ENCODE measurements around the gene PDIA2. TPM values are rescaled to one million over a fixed set of nuclear protein-coding genes. Genes with fewer than 3 reads are reported as not detected.

Gene PDIA2
- total RNA-seq, 2 donors from 2014 or later: not detected

- Mint-ChIP-seq H3K27ac (no peak overlapping the region), H3K36me3 (no peaks in the 10 kb centered on the region)
- no peak for ATAC-seq
Observed at GRCh38 chr16:272633-273546, 10.1 kb upstream of the PDIA2 start.

GRCh38 chr16:273547-274421 is 9.2 kb upstream of the PDIA2 start:
- H3K9me3 Mint-ChIP-seq: no peaks in the 10 kb centered on the region
- ATAC-seq (no peak), DNase-seq (ENCODE audit: low spot score in 2 of 2) (no peak)
- H3K27ac Mint-ChIP-seq: no peak overlapping the region
- no peaks in the 10 kb centered on the region for H3K36me3 Mint-ChIP-seq

More at GRCh38 chr16:272633-273546, 10.1 kb upstream of the PDIA2 start:
- DNase-seq (ENCODE audit: low spot score in 2 of 2): no peak
- peaks cover 0 to 2% of the 10 kb centered on the region in 2 donors for H3K9me3 Mint-ChIP-seq

GRCh38 chr16:275041-275641 is 7.8 kb upstream of the PDIA2 start:
- H3K9me3 Mint-ChIP-seq: no peaks in the 10 kb centered on the region
- H3K36me3 Mint-ChIP-seq: no peaks in the 10 kb centered on the region
- no peak overlapping the region for H3K27ac Mint-ChIP-seq
- ATAC-seq (peak in 1 of 2 donors; percentile 38), DNase-seq (ENCODE audit: low spot score in 2 of 2) (peak in 1 of 2 donors; percentile 26)

GRCh38 chr16:275786-276232 is 7.2 kb upstream of the PDIA2 start, which contains the start of gene RGS11:
RGS11 (minus strand) TSS chr16:275944; CDS start chr16:275911, 33 bp downstream.
- ATAC-seq (no peak), DNase-seq (ENCODE audit: low spot score in 2 of 2) (no peak)
- H3K9me3 Mint-ChIP-seq: no peaks in the 10 kb centered on the region
- H3K27ac Mint-ChIP-seq: no peak within 1 kb of the TSS
- no peaks in the 10 kb centered on the region for H3K36me3 Mint-ChIP-seq

GRCh38 chr16:276426-277077 is 6.4 kb upstream of the PDIA2 start:
- no peak overlapping the region for H3K27ac Mint-ChIP-seq
- no peaks in the 10 kb centered on the region for H3K36me3 Mint-ChIP-seq
- no peaks in the 10 kb centered on the region for H3K9me3 Mint-ChIP-seq
- ATAC-seq (no peak), DNase-seq (ENCODE audit: low spot score in 2 of 2) (no peak)

GRCh38 chr16:278863-279366 is 4.0 kb upstream of the PDIA2 start:
- DNase-seq (ENCODE audit: low spot score in 2 of 2): no peak
- Mint-ChIP-seq H3K36me3 (no peaks in the 10 kb centered on the region), H3K27ac (no peak overlapping the region), H3K9me3 (no peaks in the 10 kb centered on the region)
- ATAC-seq: peak; percentile 42 to 62

GRCh38 chr16:279531-279930 is 3.4 kb upstream of the PDIA2 start:
- no peak for DNase-seq (ENCODE audit: low spot score in 2 of 2)
- Mint-ChIP-seq H3K36me3 (no peaks in the 10 kb centered on the region), H3K27ac (no peak overlapping the region), H3K9me3 (no peaks in the 10 kb centered on the region)
- no peak for ATAC-seq

GRCh38 chr16:280005-280460 is 2.9 kb upstream of the PDIA2 start:
- ATAC-seq: no peak
- H3K9me3 Mint-ChIP-seq: no peaks in the 10 kb centered on the region
- no peak for DNase-seq (ENCODE audit: low spot score in 2 of 2)
- no peaks in the 10 kb centered on the region for H3K36me3 Mint-ChIP-seq
- H3K27ac Mint-ChIP-seq: no peak overlapping the region

GRCh38 chr16:280552-280951 is 2.4 kb upstream of the PDIA2 start, which contains the start of gene ARHGDIG:
ARHGDIG (plus strand) TSS chr16:280591; CDS start chr16:280681, 90 bp downstream.
- H3K27ac Mint-ChIP-seq: no peak within 1 kb of the TSS
- H3K9me3 Mint-ChIP-seq: no peaks in the 10 kb centered on the region
- peak in 1 of 2 donors; percentile 23 for ATAC-seq
- DNase-seq (ENCODE audit: low spot score in 2 of 2): no peak
- H3K36me3 Mint-ChIP-seq: no peaks in the 10 kb centered on the region

- DNase-seq (ENCODE audit: low spot score in 2 of 2) (no peak), ATAC-seq (no peak)
- H3K9me3 Mint-ChIP-seq: no peaks in the 10 kb centered on the region
- H3K36me3 Mint-ChIP-seq: no peaks in the 10 kb centered on the region
- H3K27ac Mint-ChIP-seq: no peak overlapping the region
Observed at GRCh38 chr16:280991-281659, 1.8 kb upstream of the PDIA2 start.

GRCh38 chr16:281660-282255 is 1.2 kb upstream of the PDIA2 start:
- ATAC-seq: no peak
- Mint-ChIP-seq H3K36me3 (no peaks in the 10 kb centered on the region), H3K9me3 (no peaks in the 10 kb centered on the region), H3K27ac (no peak overlapping the region)
- no peak for DNase-seq (ENCODE audit: low spot score in 2 of 2)

- ATAC-seq (no peak), DNase-seq (ENCODE audit: low spot score in 2 of 2) (no peak)
- Mint-ChIP-seq H3K36me3 (no peaks in the 10 kb centered on the region), H3K9me3 (no peaks in the 10 kb centered on the region), H3K27ac (no peak overlapping the region)
Observed at GRCh38 chr16:282491-282890, 473 bp upstream of the PDIA2 start.

GRCh38 chr16:284204-285120 is 1.5 kb downstream of the PDIA2 start:
- H3K36me3 Mint-ChIP-seq: no peaks in the 10 kb centered on the region
- H3K27ac Mint-ChIP-seq: no peak overlapping the region
- no peaks in the 10 kb centered on the region for H3K9me3 Mint-ChIP-seq
- DNase-seq (ENCODE audit: low spot score in 2 of 2) (no peak), ATAC-seq (no peak)
